Muscle layer of colon (tissue), 2 donors: Measurements from ENCODE around the gene HOMER1.

ENCODE experiments used
- H3K27ac ChIP-seq: one replicate; pipeline ENCODE4 v1.7.0; 2013; ENCODE audit warnings: low read depth, mild to moderate bottlenecking, low read length, moderate library complexity
- H3K27me3 ChIP-seq, 2 donors: one replicate each; pipeline ENCODE4 v1.7.0; 2013; ENCODE audit warnings: low read length in 2 of 2, mild to moderate bottlenecking in 2 of 2; ENCODE audit not compliant: insufficient read depth in 2 of 2, control insufficient read depth in 1 of 2
- H3K36me3 ChIP-seq: one replicate; pipeline ENCODE4 v1.7.0; 2013; ENCODE audit warnings: mild to moderate bottlenecking, low read length; ENCODE audit not compliant: insufficient read depth
- H3K4me1 ChIP-seq: one replicate; pipeline ENCODE4 v1.7.0; 2013; ENCODE audit warnings: mild to moderate bottlenecking, low read length; ENCODE audit not compliant: insufficient read depth
- H3K4me3 ChIP-seq, 2 donors: one replicate each; pipeline ENCODE4 v1.7.0; 2013; ENCODE audit warnings: low read length in 2 of 2, low read depth in 1 of 2, mild to moderate bottlenecking in 1 of 2, moderate library complexity in 1 of 2
- H3K9ac ChIP-seq: one replicate; pipeline ENCODE4 v1.7.0; 2013; ENCODE audit warnings: low read length
- H3K9me3 ChIP-seq: one replicate; pipeline ENCODE4 v1.7.0; 2013; ENCODE audit warnings: mild to moderate bottlenecking, low read length
- donor health status: abdominal sarcoma.
- donor health status: Adenocarcinoma of cecum.

Gene HOMER1

DNA sequence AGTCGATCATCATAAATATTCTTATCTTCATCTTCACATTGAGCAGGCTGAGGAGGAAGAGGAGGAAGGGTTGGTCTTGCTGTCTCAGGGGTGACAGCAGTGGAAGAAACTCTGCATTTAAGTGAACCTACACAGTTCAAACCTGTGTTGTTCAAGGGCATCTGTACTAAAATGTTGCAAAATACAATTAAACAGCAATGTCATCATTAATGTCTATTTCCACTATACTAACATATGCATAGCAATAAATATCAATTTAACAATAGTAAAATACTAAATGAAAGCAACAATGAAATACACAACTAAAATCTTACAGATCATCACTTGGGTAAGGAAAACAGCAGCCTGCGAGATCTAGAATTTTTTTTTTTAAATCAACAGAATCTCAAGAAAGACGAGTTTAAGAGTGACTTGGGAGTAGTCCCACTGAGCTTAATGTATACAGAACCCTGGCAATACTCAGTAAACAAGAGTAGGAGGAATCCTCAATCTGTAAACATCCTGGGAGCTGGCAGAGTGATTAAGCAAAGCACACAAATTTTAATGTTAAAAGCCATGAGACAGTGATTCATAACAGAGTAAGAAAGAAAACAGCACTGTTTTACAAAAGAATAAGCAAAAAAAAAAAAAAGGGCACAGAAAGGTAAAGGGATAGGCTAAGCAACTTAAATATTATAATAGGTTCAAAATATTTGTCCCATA, 10.0 kb downstream of the HOMER1 start:
- no peaks in the 10 kb centered on the region for H3K27me3 ChIP-seq
- no peaks in the 10 kb centered on the region for H3K36me3 ChIP-seq
- no peak overlapping the region for H3K27ac ChIP-seq
- H3K9me3 ChIP-seq: no peaks in the 10 kb centered on the region
- peaks cover 11% of the 10 kb centered on the region for H3K4me1 ChIP-seq
- no peak overlapping the region for H3K9ac ChIP-seq
- H3K4me3 ChIP-seq: no peak overlapping the region

- Histone ChIP-seq H3K4me1 (peaks cover 5% of the 10 kb centered on the region), H3K36me3 (no peaks in the 10 kb centered on the region), H3K9me3 (no peaks in the 10 kb centered on the region), H3K27ac (no peak overlapping the region), H3K27me3 (no peaks in the 10 kb centered on the region), H3K9ac (no peak overlapping the region), H3K4me3 (no peak overlapping the region)
Measured at GRCh38 chr5:79499640-79500273, 14.2 kb downstream of the HOMER1 start.

DNA sequence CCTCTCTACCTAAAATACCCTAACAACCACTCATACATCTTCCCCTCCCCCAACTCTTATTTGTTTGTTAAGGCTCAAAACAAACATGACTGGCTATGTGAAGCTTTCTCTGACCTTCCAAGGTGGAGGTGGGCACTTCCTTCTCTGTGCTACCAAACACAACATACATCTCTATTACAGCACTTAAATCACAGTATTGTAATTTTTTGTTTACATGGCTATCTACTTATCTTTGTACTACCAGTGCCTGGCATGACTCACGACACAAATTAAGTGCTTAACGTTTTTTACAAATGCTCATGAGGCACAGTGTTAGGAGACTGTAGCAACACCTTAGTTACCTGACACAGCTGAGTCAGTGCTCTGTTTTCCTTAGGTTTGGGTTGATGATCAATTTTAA, 18.6 kb downstream of the HOMER1 start:
- no peak overlapping the region for H3K27ac ChIP-seq
- H3K9me3 ChIP-seq: no peaks in the 10 kb centered on the region
- H3K27me3 ChIP-seq: no peaks in the 10 kb centered on the region
- no peak overlapping the region for H3K4me3 ChIP-seq
- H3K36me3 ChIP-seq: no peaks in the 10 kb centered on the region
- H3K4me1 ChIP-seq: no peaks in the 10 kb centered on the region
- no peak overlapping the region for H3K9ac ChIP-seq

GRCh38 chr5:79493596-79494345, 20.2 kb downstream of the HOMER1 start:
- Histone ChIP-seq H3K27ac (no peak overlapping the region), H3K9ac (no peak overlapping the region), H3K36me3 (no peaks in the 10 kb centered on the region), H3K4me3 (no peak overlapping the region), H3K9me3 (no peaks in the 10 kb centered on the region), H3K4me1 (no peaks in the 10 kb centered on the region), H3K27me3 (no peaks in the 10 kb centered on the region)

- Histone ChIP-seq H3K4me3 (no peak overlapping the region), H3K27ac (no peak overlapping the region), H3K27me3 (no peaks in the 10 kb centered on the region), H3K36me3 (no peaks in the 10 kb centered on the region), H3K9me3 (no peaks in the 10 kb centered on the region), H3K4me1 (no peaks in the 10 kb centered on the region), H3K9ac (no peak overlapping the region)
Measured at GRCh38 chr5:79491690-79492317, 22.1 kb downstream of the HOMER1 start.

- H3K4me3 ChIP-seq: no peak overlapping the region
- no peak overlapping the region for H3K27ac ChIP-seq
- H3K9me3 ChIP-seq: no peaks in the 10 kb centered on the region
- no peak overlapping the region for H3K9ac ChIP-seq
- H3K36me3 ChIP-seq: no peaks in the 10 kb centered on the region
- H3K4me1 ChIP-seq: no peaks in the 10 kb centered on the region
- no peaks in the 10 kb centered on the region for H3K27me3 ChIP-seq
Measured at GRCh38 chr5:79490323-79490936, 23.5 kb downstream of the HOMER1 start.

GRCh38 chr5:79489773-79490172, 24.2 kb downstream of the HOMER1 start:
- Histone ChIP-seq H3K9me3 (no peaks in the 10 kb centered on the region), H3K27me3 (no peaks in the 10 kb centered on the region), H3K36me3 (no peaks in the 10 kb centered on the region), H3K9ac (no peak overlapping the region), H3K27ac (no peak overlapping the region), H3K4me1 (no peaks in the 10 kb centered on the region), H3K4me3 (no peak overlapping the region)

DNA sequence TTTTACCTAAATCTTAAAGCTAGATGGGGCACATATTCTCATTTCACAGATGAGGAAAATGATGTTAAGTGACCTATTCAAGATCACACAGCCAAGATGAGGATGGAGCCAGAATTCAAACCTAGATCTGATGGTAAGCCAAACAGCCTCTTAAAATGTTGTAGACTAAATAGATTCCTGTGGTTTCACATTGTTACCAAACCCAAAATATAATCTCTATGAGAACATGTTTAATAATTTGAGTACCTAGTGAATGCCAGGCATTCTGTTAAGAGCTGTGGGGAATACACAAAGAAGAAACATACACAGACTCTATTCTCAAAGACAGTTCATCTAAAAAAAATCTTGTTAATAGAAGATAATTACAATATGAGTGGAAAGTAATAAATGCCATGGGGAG, 25.2 kb downstream of the HOMER1 start:
- Histone ChIP-seq H3K27ac (no peak overlapping the region), H3K4me1 (no peaks in the 10 kb centered on the region), H3K4me3 (no peak overlapping the region), H3K9ac (no peak overlapping the region), H3K36me3 (no peaks in the 10 kb centered on the region), H3K27me3 (no peaks in the 10 kb centered on the region), H3K9me3 (no peaks in the 10 kb centered on the region)

GRCh38 chr5:79488058-79488457, 25.9 kb downstream of the HOMER1 start:
- no peak overlapping the region for H3K27ac ChIP-seq
- no peaks in the 10 kb centered on the region for H3K27me3 ChIP-seq
- no peaks in the 10 kb centered on the region for H3K36me3 ChIP-seq
- no peak overlapping the region for H3K4me3 ChIP-seq
- H3K4me1 ChIP-seq: no peaks in the 10 kb centered on the region
- no peak overlapping the region for H3K9ac ChIP-seq
- H3K9me3 ChIP-seq: no peaks in the 10 kb centered on the region

- Histone ChIP-seq H3K9ac (no peak overlapping the region), H3K27ac (no peak overlapping the region)
Measured at GRCh38 chr5:79487251-79487650, 26.7 kb downstream of the HOMER1 start.

DNA sequence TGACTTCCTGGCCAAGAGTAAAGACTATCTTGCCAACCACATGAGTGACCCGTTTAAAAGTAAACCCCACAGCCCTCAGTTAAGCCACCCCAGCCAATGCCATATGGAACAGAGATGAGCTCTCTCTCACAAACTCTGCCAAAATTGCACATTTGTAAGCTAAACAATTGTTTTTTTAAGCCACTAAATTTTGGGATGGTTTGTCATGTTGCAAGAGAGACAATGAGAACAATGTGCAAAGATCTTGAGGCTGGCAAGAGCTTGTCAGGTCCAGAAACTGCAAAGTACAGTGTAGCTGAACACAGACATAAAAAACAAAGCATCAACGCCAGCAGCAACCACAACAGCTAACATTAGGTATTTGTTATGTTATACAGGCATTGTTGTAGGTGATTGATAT, 27.8 kb downstream of the HOMER1 start:
- H3K27ac ChIP-seq: no peak overlapping the region

More at GRCh38 chr5:79487251-79487650, 26.7 kb downstream of the HOMER1 start:
- H3K4me3 ChIP-seq: no peak overlapping the region
- H3K4me1 ChIP-seq: no peaks in the 10 kb centered on the region
- H3K27me3 ChIP-seq: no peaks in the 10 kb centered on the region
- no peaks in the 10 kb centered on the region for H3K9me3 ChIP-seq
- H3K36me3 ChIP-seq: no peaks in the 10 kb centered on the region

More for the DNA sequence above, 27.8 kb downstream of the HOMER1 start:
- H3K9ac ChIP-seq: no peak overlapping the region
- no peak overlapping the region for H3K4me3 ChIP-seq
- no peaks in the 10 kb centered on the region for H3K4me1 ChIP-seq
- H3K36me3 ChIP-seq: no peaks in the 10 kb centered on the region
- H3K27me3 ChIP-seq: no peaks in the 10 kb centered on the region
- H3K9me3 ChIP-seq: no peaks in the 10 kb centered on the region
